Skeletal muscle cell (primary cell): ENCODE measurements around the gene LIN28B.
"Not testable (repeated sequence)": the region's sequence is repeated elsewhere in the genome, so short reads cannot be mapped to it uniquely, and the experiment has no call there.

Experiments
- DNase-seq: peaks from one replicate; pipeline ENCODE4 v3.0.0-alpha.2; 2010; ENCODE audit warnings: low read depth
- H3K4me3 ChIP-seq: 2 replicates; pipeline ENCODE4 v1.5.1; 2011; ENCODE audit warnings: low read depth, mild to moderate bottlenecking, control low read depth, low read length, moderate library complexity

The LIN28B gene

GRCh38 chr6:105056646-105057045, 99.7 kb downstream of the LIN28B start:
- no peak overlapping the region for H3K4me3 ChIP-seq
- no peak for DNase-seq

- no peak overlapping the region for H3K4me3 ChIP-seq
- no peak for DNase-seq
These were observed 100.3 kb downstream of the LIN28B start for GRCh38 chr6:105057160-105057559.

- no peak overlapping the region for H3K4me3 ChIP-seq
- DNase-seq: no peak
These were observed 101.4 kb downstream of the LIN28B start for GRCh38 chr6:105058316-105058715.

- DNase-seq: no peak
- no peak overlapping the region for H3K4me3 ChIP-seq
These were observed 101.9 kb downstream of the LIN28B start for GRCh38 chr6:105058846-105059245.

GRCh38 chr6:105066233-105066632, 109.3 kb downstream of the LIN28B start:
- DNase-seq: no peak
- no peak overlapping the region for H3K4me3 ChIP-seq

GRCh38 chr6:105066836-105067235, 109.9 kb downstream of the LIN28B start:
- no peak overlapping the region for H3K4me3 ChIP-seq
- no peak for DNase-seq

GRCh38 chr6:105067329-105067728, 110.4 kb downstream of the LIN28B start:
- no peak overlapping the region for H3K4me3 ChIP-seq
- no peak for DNase-seq

- no peak overlapping the region for H3K4me3 ChIP-seq
- no peak for DNase-seq
These were observed 111.5 kb downstream of the LIN28B start for GRCh38 chr6:105068407-105068806.

- DNase-seq: no peak
- no peak overlapping the region for H3K4me3 ChIP-seq
These were observed 113.0 kb downstream of the LIN28B start for GRCh38 chr6:105069821-105070445.

- no peak overlapping the region for H3K4me3 ChIP-seq
- DNase-seq: no peak
These were observed 115.9 kb downstream of the LIN28B start for GRCh38 chr6:105072798-105073199.

- DNase-seq: no peak
- no peak overlapping the region for H3K4me3 ChIP-seq
These were observed 118.3 kb downstream of the LIN28B start for GRCh38 chr6:105075210-105075609.

GRCh38 chr6:105076418-105076817, 119.5 kb downstream of the LIN28B start:
- H3K4me3 ChIP-seq, DNase-seq: not testable (repeated sequence)

- no peak for DNase-seq
- H3K4me3 ChIP-seq: no peak overlapping the region
These were observed 120.9 kb downstream of the LIN28B start for GRCh38 chr6:105077596-105078385.

- H3K4me3 ChIP-seq: no peak overlapping the region
- no peak for DNase-seq
These were observed 121.4 kb downstream of the LIN28B start for GRCh38 chr6:105078386-105078708.

- DNase-seq: no peak
- H3K4me3 ChIP-seq: no peak overlapping the region
These were observed 123.4 kb downstream of the LIN28B start for GRCh38 chr6:105080279-105080678.

- not testable (repeated sequence) for DNase-seq, H3K4me3 ChIP-seq
These were observed 124.8 kb downstream of the LIN28B start for GRCh38 chr6:105081662-105082061.

GRCh38 chr6:105087571-105088211, 130.8 kb downstream of the LIN28B start:
- no peak for DNase-seq
- H3K4me3 ChIP-seq: no peak overlapping the region

- no peak for DNase-seq
- H3K4me3 ChIP-seq: no peak overlapping the region
These were observed 134.4 kb downstream of the LIN28B start for GRCh38 chr6:105091140-105091829.

- no peak for DNase-seq
- H3K4me3 ChIP-seq: no peak overlapping the region
These were observed 137.3 kb downstream of the LIN28B start for GRCh38 chr6:105094133-105094640.

- DNase-seq: no peak
- no peak overlapping the region for H3K4me3 ChIP-seq
These were observed 138.2 kb downstream of the LIN28B start for GRCh38 chr6:105095139-105095538.
